Liver (tissue), 9 donors: ENCODE measurements around the gene C1QTNF3. TPM values are rescaled to one million over a fixed set of nuclear protein-coding genes. Genes with fewer than 3 reads are reported as not detected.

Experiments
- DNase-seq: peaks from one replicate; pipeline ENCODE4 v3.0.0-alpha.2; 2017; ENCODE audit warnings: low spot score
- H3K27ac ChIP-seq, 2 donors: one replicate each; pipeline ENCODE4 v1.7.0; 2013; ENCODE audit warnings: inconsistent platforms in 2 of 2, low read length in 2 of 2, control low read depth in 1 of 2, low read depth in 1 of 2, mild to moderate bottlenecking in 1 of 2
- H3K27me3 ChIP-seq, 4 donors: one replicate each; pipeline versions ENCODE4 v1.6.1 to v1.7.0; 2013; ENCODE audit warnings: low read length in 3 of 4, inconsistent platforms in 1 of 4, mild to moderate bottlenecking in 1 of 4, moderate library complexity in 1 of 4; ENCODE audit not compliant: control insufficient read depth in 4 of 4, insufficient read depth in 4 of 4
- H3K36me3 ChIP-seq, 4 donors: one replicate each; pipeline versions ENCODE4 v1.6.1 to v1.7.0; 2013; ENCODE audit warnings: low read length in 3 of 4, mild to moderate bottlenecking in 3 of 4, low read depth in 1 of 4, moderate library complexity in 1 of 4; ENCODE audit not compliant: control insufficient read depth in 4 of 4, insufficient read depth in 3 of 4
- H3K4me1 ChIP-seq, 4 donors: one replicate each; pipeline versions ENCODE4 v1.6.1 to v1.7.0; 2013; ENCODE audit warnings: low read length in 3 of 4, mild to moderate bottlenecking in 3 of 4, moderate library complexity in 1 of 4; ENCODE audit not compliant: control insufficient read depth in 4 of 4, insufficient read depth in 4 of 4
- H3K4me3 ChIP-seq, 3 donors: one replicate each; pipeline versions ENCODE4 v1.6.1 to v1.7.0; 2013; ENCODE audit warnings: low read length in 3 of 3, control low read depth in 1 of 3, low read depth in 1 of 3, mild to moderate bottlenecking in 1 of 3
- H3K9ac ChIP-seq, 2 donors: one replicate each; pipeline ENCODE4 v1.7.0; 2013; ENCODE audit warnings: low read length in 2 of 2, mild to moderate bottlenecking in 2 of 2, moderate library complexity in 2 of 2, control low read depth in 1 of 2, low read depth in 1 of 2
- H3K9me3 ChIP-seq, 4 donors: one replicate each; pipeline versions ENCODE4 v1.6.1 to v1.7.0; 2013; ENCODE audit warnings: low read length in 3 of 4; ENCODE audit not compliant: control insufficient read depth in 4 of 4
- ATF3 ChIP-seq: IDR thresholded peaks from 2 replicates; pipeline ENCODE4 v1.6.1; 2016; ENCODE audit warnings: antibody characterized with exemption
- CTCF ChIP-seq: fragments of 150-350 bp; IDR thresholded peaks from 2 replicates; pipeline ENCODE4 v1.5.1; 2017; ENCODE audit warnings: improper control_type of control experiment, low read depth, low read length; ENCODE audit not compliant: missing input control
- EGR1 ChIP-seq, 2 donors: IDR thresholded peaks; 2 replicates each; pipeline ENCODE4 v1.6.1; 2016 to 2018; ENCODE audit warnings: antibody characterized with exemption in 2 of 2, low read depth in 2 of 2
- FOXA1 ChIP-seq: IDR thresholded peaks from 2 replicates; pipeline ENCODE4 v1.6.1; 2016; ENCODE audit warnings: antibody characterized with exemption
- FOXA2 ChIP-seq: IDR thresholded peaks from 2 replicates; pipeline ENCODE4 v1.6.1; 2016; ENCODE audit warnings: antibody characterized with exemption
- GABPA ChIP-seq, 2 donors: IDR thresholded peaks in 1 of 2; conservative IDR thresholded peaks in 1 of 2; 2 replicates each; pipeline ENCODE4 v1.6.1; 2016; ENCODE audit warnings: antibody characterized with exemption in 2 of 2, mild to moderate bottlenecking in 1 of 2, moderate library complexity in 1 of 2
- HNF4A ChIP-seq, 2 donors: conservative IDR thresholded peaks; 2 replicates each; pipeline ENCODE4 v1.6.1; 2016; ENCODE audit warnings: antibody characterized with exemption in 2 of 2, mild to moderate bottlenecking in 2 of 2
- HNF4G ChIP-seq: IDR thresholded peaks from 2 replicates; pipeline ENCODE4 v1.6.1; 2016; ENCODE audit warnings: antibody characterized with exemption
- JUND ChIP-seq, 2 donors: IDR thresholded peaks; 2 replicates each; pipeline ENCODE4 v1.6.1; 2016; ENCODE audit warnings: antibody characterized with exemption in 2 of 2
- MAX ChIP-seq: IDR thresholded peaks from 2 replicates; pipeline ENCODE4 v1.6.1; 2016; ENCODE audit warnings: antibody characterized with exemption
- NR2F2 ChIP-seq: IDR thresholded peaks from 2 replicates; pipeline ENCODE4 v1.6.1; 2016; ENCODE audit warnings: antibody characterized with exemption
- RAD21 ChIP-seq, 2 donors: IDR thresholded peaks; 2 replicates each; pipeline ENCODE4 v1.6.1; 2016; ENCODE audit warnings: antibody characterized with exemption in 2 of 2, mild to moderate bottlenecking in 2 of 2
- REST ChIP-seq: IDR thresholded peaks from 2 replicates; pipeline ENCODE4 v1.6.1; 2016; ENCODE audit warnings: antibody characterized with exemption, mild to moderate bottlenecking
- RXRA ChIP-seq, 2 donors: IDR thresholded peaks; 2 replicates each; pipeline ENCODE4 v1.6.1; 2017 to 2018; ENCODE audit warnings: antibody characterized with exemption in 2 of 2, mild to moderate bottlenecking in 1 of 2
- SP1 ChIP-seq: IDR thresholded peaks from 2 replicates; pipeline ENCODE4 v1.6.1; 2018; ENCODE audit warnings: antibody characterized with exemption, mild to moderate bottlenecking
- TAF1 ChIP-seq: conservative IDR thresholded peaks from 2 replicates; pipeline ENCODE4 v1.6.1; 2016; ENCODE audit warnings: antibody characterized with exemption, mild to moderate bottlenecking
- YY1 ChIP-seq: IDR thresholded peaks from 2 replicates; pipeline ENCODE4 v1.6.1; 2016; ENCODE audit warnings: antibody characterized with exemption, mild to moderate bottlenecking
- ZBTB33 ChIP-seq: IDR thresholded peaks from 2 replicates; pipeline ENCODE4 v1.6.1; 2016; ENCODE audit warnings: antibody characterized with exemption
- WGBS: extraction: QIAGEN DNeasy Blood & Tissue Kit; methylation state at CpG from one replicate; pipeline ENCODE4 v1.1.7; 2013; 5-methylcytosine and 5-hydroxymethylcytosine counted together
- polyA plus RNA-seq, 2 donors: library from polyadenylated mRNA; stranded (reverse) in 1 of 2; unstranded in 1 of 2; fragments of 200-250 nt in 1 of 2; fragments of >200 nt in 1 of 2; fragmentation: Nextera tagmentation in 1 of 2; extraction: Ambion mirVana in 1 of 2; gene quantifications; one replicate each; pipeline versions ENCODE4 v1.2.1 to v1.2.3, GENCODE V29; 2013 to 2015
- total RNA-seq, 2 donors: library from RNA; depleted of rRNA; stranded (reverse); fragments of >200 nt; gene quantifications; one replicate each; pipeline ENCODE4 v1.2.3, GENCODE V29; 2014
- donor health status: healthy.
- donor health status: healthy.
- donor health status: healthy.
- donor health status: healthy.
- donor health status: healthy.

C1QTNF3 gene
- total and polyA plus RNA-seq, 4 donors: 0.81 to 6.2 (median 2.5) TPM

- TF ChIP-seq TAF1 (no peak), MAX (no peak), SP1 (no peak)
These were observed 21.7 kb downstream of the C1QTNF3 start (continued) for GRCh38 chr5:34021334-34021733.

GRCh38 chr5:34020726-34021125 is 22.3 kb downstream of the C1QTNF3 start:
- H3K4me3 ChIP-seq: no peak overlapping the region
- peaks cover 0 to 3% (median under 1%) of the 10 kb centered on the region in 4 donors for H3K36me3 ChIP-seq
- H3K27me3 ChIP-seq: no peaks in the 10 kb centered on the region
- peaks cover 2 to 27% (median 17%) of the 10 kb centered on the region in 4 donors for H3K4me1 ChIP-seq
- no peak for TF ChIP-seq NR2F2
- TF ChIP-seq ATF3: no peak
- no peak for TF ChIP-seq FOXA2
- H3K9ac ChIP-seq: no peak overlapping the region
- WGBS: 80% methylated on average over 1 of the region's 1 CpG
- no peak overlapping the region for H3K27ac ChIP-seq
- no peak for DNase-seq
- no peaks in the 10 kb centered on the region for H3K9me3 ChIP-seq

- Histone ChIP-seq H3K4me1 (peaks cover 0 to 28% (median 22%) of the 10 kb centered on the region in 4 donors), H3K36me3 (peaks cover 0 to 3% (median 0%) of the 10 kb centered on the region in 4 donors), H3K27ac (peak overlapping the region; percentile 33 to 61), H3K27me3 (no peaks in the 10 kb centered on the region), H3K4me3 (no peak overlapping the region), H3K9me3 (no peaks in the 10 kb centered on the region), H3K9ac (no peak overlapping the region)
- 38% methylated on average over 2 of the region's 2 CpGs for WGBS
- TF ChIP-seq GABPA (IDR thresholded peaks at IDR 0.05 in 1 of 2, conservative IDR thresholded peaks at IDR 0.05 in 1 of 2): no peak
- no peak for TF ChIP-seq ZBTB33
- TF ChIP-seq MAX: peak; percentile 21
- no peak for TF ChIP-seq SP1
- no peak for TF ChIP-seq FOXA1
- no peak for TF ChIP-seq TAF1
- no peak for TF ChIP-seq CTCF
- TF ChIP-seq REST: no peak
- no peak for TF ChIP-seq ATF3
- peak; percentile 61 for TF ChIP-seq YY1
- no peak for TF ChIP-seq JUND (IDR thresholded peaks at IDR 0.05)
- peak; percentile 73 to 87 for TF ChIP-seq HNF4A (conservative IDR thresholded peaks at IDR 0.05)
- TF ChIP-seq HNF4G: no peak
- TF ChIP-seq FOXA2: no peak
- peak; percentile 74 to 86 for TF ChIP-seq RXRA (IDR thresholded peaks at IDR 0.05)
- no peak for TF ChIP-seq NR2F2
- TF ChIP-seq RAD21 (IDR thresholded peaks at IDR 0.05): no peak
- TF ChIP-seq EGR1 (IDR thresholded peaks at IDR 0.05; ENCODE audit: low read depth in 2 of 2): no peak
- no peak for DNase-seq
These were observed 25.8 kb downstream of the C1QTNF3 start for GRCh38 chr5:34017254-34017653.
